Coronary artery (tissue), 2 donors: ENCODE results near the gene NOCT.
"Not testable (repeated sequence)": the region's sequence is repeated elsewhere in the genome, so short reads cannot be mapped to it uniquely, and the experiment has no call there.

Experiments
- DNase-seq: peaks from one replicate; pipeline ENCODE4 v3.0.0-alpha.2; 2017; ENCODE audit warnings: low spot score
- H3K27ac ChIP-seq, 2 donors: fragments of 200-600 bp; sonication (generic); one replicate each; pipeline ENCODE4 v1.5.1; 2016 to 2019
- H3K4me3 ChIP-seq: fragments of 200-600 bp; sonication (generic); 2 replicates; pipeline ENCODE4 v1.5.1; 2016; ENCODE audit warnings: mild to moderate bottlenecking, moderate library complexity
- CTCF ChIP-seq: fragments of 200-600 bp; sonication (generic); IDR thresholded peaks from one replicate; pipeline ENCODE4 v1.5.1; 2019; ENCODE audit warnings: antibody characterized with exemption

The NOCT gene

GRCh38 chr4:139028191-139028661 lies 12.6 kb downstream of the NOCT start:
- no peak for DNase-seq
- H3K4me3 ChIP-seq = no peak overlapping the region
- TF ChIP-seq CTCF = no peak
- H3K27ac ChIP-seq = no peak overlapping the region

GRCh38 chr4:139029866-139030363 lies 14.3 kb downstream of the NOCT start:
- not testable (repeated sequence) for H3K27ac ChIP-seq, H3K4me3 ChIP-seq, DNase-seq

GRCh38 chr4:139030614-139031235 lies 15.1 kb downstream of the NOCT start:
- no peak overlapping the region for H3K27ac ChIP-seq
- no peak for DNase-seq
- no peak overlapping the region for H3K4me3 ChIP-seq
- TF ChIP-seq CTCF = peak; percentile 62

- DNase-seq = no peak
- Histone ChIP-seq H3K27ac (no peak overlapping the region), H3K4me3 (no peak overlapping the region)
- TF ChIP-seq CTCF = no peak
Observed at GRCh38 chr4:139035650-139036049, 20.1 kb downstream of the NOCT start.

- Histone ChIP-seq H3K4me3 (no peak overlapping the region), H3K27ac (no peak overlapping the region)
- no peak for DNase-seq
- TF ChIP-seq CTCF = no peak
Observed at GRCh38 chr4:139036885-139037284, 21.3 kb downstream of the NOCT start.

GRCh38 chr4:139038874-139039443 lies 23.4 kb downstream of the NOCT start:
- TF ChIP-seq CTCF = no peak
- H3K27ac ChIP-seq = no peak overlapping the region
- no peak overlapping the region for H3K4me3 ChIP-seq
- DNase-seq = no peak

- Histone ChIP-seq H3K27ac (no peak overlapping the region), H3K4me3 (no peak overlapping the region)
- DNase-seq = no peak
- TF ChIP-seq CTCF = no peak
Observed at GRCh38 chr4:139042981-139043460, 27.4 kb downstream of the NOCT start.
